Urothelium cell line (cell line): ENCODE results near the gene MEF2C.

Experiments used
- DNase-seq: peaks from one replicate; pipeline ENCODE4 v3.0.0; 2011; ENCODE audit warnings: low spot score, mixed read lengths
- FAIRE-seq: peaks from 2 replicates; lab custom pipeline; 2011; peaks lifted over from hg19 to GRCh38; lab: Jason Lieb, UNC

The MEF2C gene

GRCh38 chr5:88889189-88890069 is 6.4 kb upstream of the MEF2C start:
- DNase-seq (no peak), FAIRE-seq (no peak)

GRCh38 chr5:88888848-88889188 is 5.8 kb upstream of the MEF2C start:
- FAIRE-seq: no peak
- DNase-seq: no peak

- DNase-seq (no peak), FAIRE-seq (no peak)
Measured at GRCh38 chr5:88888291-88888690, 5.3 kb upstream of the MEF2C start.

- DNase-seq (no peak), FAIRE-seq (no peak)
Measured at GRCh38 chr5:88887342-88887741, 4.4 kb upstream of the MEF2C start.

GRCh38 chr5:88886746-88887341 is 3.9 kb upstream of the MEF2C start:
- FAIRE-seq (no peak), DNase-seq (no peak)

GRCh38 chr5:88886252-88886651 is 3.3 kb upstream of the MEF2C start:
- FAIRE-seq (no peak), DNase-seq (no peak)

GRCh38 chr5:88885002-88885401 is 2.0 kb upstream of the MEF2C start:
- FAIRE-seq (no peak), DNase-seq (no peak)

- peak; percentile 10 for DNase-seq
- FAIRE-seq: no peak
Measured at GRCh38 chr5:88884608-88884877, 1.6 kb upstream of the MEF2C start.

GRCh38 chr5:88883836-88884607 is 1.0 kb upstream of the MEF2C start:
- peak; percentile 62 for DNase-seq
- FAIRE-seq: no peak

GRCh38 chr5:88882276-88883038 is 527 bp downstream of the MEF2C start:
- FAIRE-seq: no peak

GRCh38 chr5:88881571-88881971 is 1.4 kb downstream of the MEF2C start:
- FAIRE-seq (no peak), DNase-seq (no peak)

More at GRCh38 chr5:88882276-88883038, 527 bp downstream of the MEF2C start:
- no peak for DNase-seq

GRCh38 chr5:88880201-88880600 is 2.8 kb downstream of the MEF2C start:
- FAIRE-seq (no peak), DNase-seq (no peak)

- DNase-seq (no peak), FAIRE-seq (no peak)
Measured at GRCh38 chr5:88879724-88880123, 3.3 kb downstream of the MEF2C start.

- no peak for DNase-seq
- FAIRE-seq: no peak
Measured at GRCh38 chr5:88878976-88879375, 4.0 kb downstream of the MEF2C start.

GRCh38 chr5:88877826-88878225 is 5.2 kb downstream of the MEF2C start:
- no peak for DNase-seq

GRCh38 chr5:88876714-88877113 is 6.3 kb downstream of the MEF2C start:
- DNase-seq (no peak), FAIRE-seq (no peak)

More at GRCh38 chr5:88877826-88878225, 5.2 kb downstream of the MEF2C start:
- no peak for FAIRE-seq

- DNase-seq (no peak), FAIRE-seq (no peak)
Measured at GRCh38 chr5:88875341-88876234, 7.4 kb downstream of the MEF2C start.

- no peak for DNase-seq
- no peak for FAIRE-seq
Measured at GRCh38 chr5:88873447-88873846, 9.5 kb downstream of the MEF2C start.

GRCh38 chr5:88872971-88873370 is 10.0 kb downstream of the MEF2C start:
- DNase-seq (no peak), FAIRE-seq (no peak)

- DNase-seq (no peak), FAIRE-seq (no peak)
Measured at GRCh38 chr5:88870285-88870684, 12.7 kb downstream of the MEF2C start.
